ENCODE data around the gene ST3GAL3.

DNA sequence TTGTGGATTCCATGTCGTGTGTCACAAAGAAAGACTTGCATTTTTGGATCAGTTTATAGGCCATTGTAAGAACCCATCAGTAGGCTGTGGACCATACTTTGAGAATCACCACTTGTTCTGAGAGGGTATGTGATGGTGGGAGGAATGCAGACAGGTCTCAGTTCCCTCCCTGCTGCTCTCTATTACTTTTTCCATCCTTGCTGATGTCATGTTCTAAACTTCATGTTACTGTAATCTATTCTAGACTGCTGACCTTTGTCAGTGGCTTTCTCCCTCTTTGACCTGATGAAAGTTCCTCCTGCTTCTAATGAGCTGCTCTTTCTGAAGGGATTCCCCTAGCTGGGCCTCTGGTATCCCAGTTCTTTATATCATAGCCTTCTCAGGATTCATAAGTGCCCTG is 46.1 kb downstream of the ST3GAL3 start:
- TF ChIP-seq, protein P1, sequence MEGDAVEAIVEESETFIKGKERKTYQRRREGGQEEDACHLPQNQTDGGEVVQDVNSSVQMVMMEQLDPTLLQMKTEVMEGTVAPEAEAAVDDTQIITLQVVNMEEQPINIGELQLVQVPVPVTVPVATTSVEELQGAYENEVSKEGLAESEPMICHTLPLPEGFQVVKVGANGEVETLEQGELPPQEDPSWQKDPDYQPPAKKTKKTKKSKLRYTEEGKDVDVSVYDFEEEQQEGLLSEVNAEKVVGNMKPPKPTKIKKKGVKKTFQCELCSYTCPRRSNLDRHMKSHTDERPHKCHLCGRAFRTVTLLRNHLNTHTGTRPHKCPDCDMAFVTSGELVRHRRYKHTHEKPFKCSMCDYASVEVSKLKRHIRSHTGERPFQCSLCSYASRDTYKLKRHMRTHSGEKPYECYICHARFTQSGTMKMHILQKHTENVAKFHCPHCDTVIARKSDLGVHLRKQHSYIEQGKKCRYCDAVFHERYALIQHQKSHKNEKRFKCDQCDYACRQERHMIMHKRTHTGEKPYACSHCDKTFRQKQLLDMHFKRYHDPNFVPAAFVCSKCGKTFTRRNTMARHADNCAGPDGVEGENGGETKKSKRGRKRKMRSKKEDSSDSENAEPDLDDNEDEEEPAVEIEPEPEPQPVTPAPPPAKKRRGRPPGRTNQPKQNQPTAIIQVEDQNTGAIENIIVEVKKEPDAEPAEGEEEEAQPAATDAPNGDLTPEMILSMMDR (IDR thresholded peaks at IDR 0.05 in 4 of 5, conservative IDR thresholded peaks at IDR 0.05 in 1 of 5) = no peak
- no peak for TF ChIP-seq POLR2A (IDR thresholded peaks at IDR 0.05)
